ENCODE data around the gene COPB2.
"Not testable (repeated sequence)": the region's sequence is repeated elsewhere in the genome, so short reads cannot be mapped to it uniquely, and the experiment has no call there.

Gene COPB2

DNA sequence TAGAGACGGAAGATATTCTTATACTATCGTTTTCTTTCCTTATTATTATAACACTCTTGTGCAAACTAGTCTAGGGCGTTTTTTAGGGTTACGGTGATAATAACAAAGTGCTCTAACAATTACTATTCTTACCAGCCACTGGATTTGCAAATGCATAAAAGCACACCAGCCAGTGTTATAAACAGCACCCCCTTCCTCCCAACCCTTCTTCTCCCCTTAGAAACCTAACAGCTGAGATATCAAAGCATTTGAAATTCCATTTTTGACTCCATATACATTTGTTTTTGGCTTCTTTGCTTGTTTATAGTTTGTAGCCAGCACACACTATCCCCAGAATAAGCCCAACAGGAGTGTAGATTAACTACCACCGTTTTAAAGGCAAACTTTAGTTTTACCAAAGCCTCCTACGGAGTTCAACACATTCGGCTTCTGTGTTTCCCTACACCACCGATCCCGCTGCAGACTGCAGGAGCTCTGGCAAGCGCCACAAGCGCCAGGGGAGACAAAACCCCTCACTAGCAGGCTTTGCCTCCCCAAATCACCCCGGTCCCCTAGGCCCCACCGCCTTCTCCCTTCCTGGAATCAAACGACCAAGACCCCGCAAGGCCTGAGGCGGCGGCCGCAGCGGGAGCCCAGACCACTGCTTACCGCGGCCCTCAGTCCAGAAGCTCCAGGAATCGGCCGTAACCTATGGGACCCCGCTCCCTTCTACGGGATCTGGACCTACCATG lies 461 bp downstream of the COPB2 start:
- H3K36me3 ChIP-seq (replicated peaks), result peaks cover 4% of the 10 kb centered on the region
- in situ Hi-C loops (cut with HindIII; ENCODE audit: low pct_ligation_motif_present, low sequenced_read_pairs), result no loop called here
- TF ChIP-seq CTCF (IDR thresholded peaks at IDR 0.05; ENCODE audit: low read depth, low read length, missing control alignments), result no peak
- H3K4me3 ChIP-seq (ENCODE audit: low read depth, low read length), result peak overlapping the region; percentile 86
- peak overlapping the region; percentile 96 for H3K27ac ChIP-seq
- no peaks in the 10 kb centered on the region for H3K27me3 ChIP-seq (replicated peaks)
- no peak for DNase-seq

DNA sequence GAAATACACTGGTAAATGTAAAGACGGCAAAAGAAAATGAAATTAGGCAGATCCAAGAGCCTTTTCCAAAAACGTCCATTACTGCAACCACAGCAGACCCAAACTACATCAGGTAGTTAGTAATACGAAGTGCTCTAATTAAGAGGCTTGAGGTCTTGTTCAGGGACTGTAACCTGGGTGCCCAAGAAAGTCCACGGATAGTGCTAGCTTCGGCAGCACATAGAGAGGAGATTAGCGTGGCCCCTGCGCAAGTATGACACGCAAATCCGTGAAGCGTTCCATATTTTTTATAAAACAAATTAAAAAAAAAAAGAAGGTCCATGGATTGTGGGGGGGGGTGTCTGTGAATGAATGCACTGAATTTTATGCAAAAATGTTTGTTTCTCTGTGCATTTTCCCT lies 1.4 kb downstream of the COPB2 start:
- Histone ChIP-seq H3K4me3 (ENCODE audit: low read depth, low read length) (peak overlapping the region; percentile 86), H3K27ac (no peak overlapping the region), H3K36me3 (replicated peaks) (peaks cover 4% of the 10 kb centered on the region), H3K27me3 (replicated peaks) (no peaks in the 10 kb centered on the region)
- DNase-seq, result no peak
- no peak for TF ChIP-seq CTCF (IDR thresholded peaks at IDR 0.05; ENCODE audit: low read depth, low read length, missing control alignments)
- in situ Hi-C loops (cut with HindIII; ENCODE audit: low pct_ligation_motif_present, low sequenced_read_pairs), result no loop called here

DNA sequence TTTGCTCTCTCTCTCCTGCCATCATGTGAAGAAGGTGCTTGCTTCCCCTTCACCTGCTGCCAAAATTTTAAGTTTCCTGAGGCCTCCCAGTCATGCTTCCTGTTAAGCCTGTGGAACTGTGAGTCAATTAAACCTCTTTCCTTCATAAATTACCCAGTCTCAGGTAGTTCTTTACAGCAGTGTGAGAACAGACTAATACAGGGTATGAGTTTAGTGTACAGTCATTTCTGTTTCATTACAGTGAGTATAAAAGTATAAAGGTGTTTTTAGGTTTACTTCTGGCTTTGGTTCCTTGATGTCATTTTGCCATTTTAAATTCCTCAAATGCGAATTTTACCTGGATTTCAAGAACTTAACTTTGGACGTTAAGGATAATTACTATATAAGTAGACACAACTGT lies 7.2 kb downstream of the COPB2 start:
- H3K27ac ChIP-seq; in situ Hi-C loops (cut with HindIII; ENCODE audit: low pct_ligation_motif_present, low sequenced_read_pairs); H3K27me3 ChIP-seq (replicated peaks); H3K4me3 ChIP-seq (ENCODE audit: low read depth, low read length); DNase-seq: not testable (repeated sequence)
- peaks cover 37% of the 10 kb centered on the region for H3K36me3 ChIP-seq (replicated peaks)

GRCh38 chr3:139380575-139380974 lies 8.9 kb downstream of the COPB2 start:
- DNase-seq, result no peak
- Histone ChIP-seq H3K4me3 (ENCODE audit: low read depth, low read length) (no peak overlapping the region), H3K36me3 (replicated peaks) (peaks cover 51% of the 10 kb centered on the region), H3K27ac (no peak overlapping the region), H3K27me3 (replicated peaks) (no peaks in the 10 kb centered on the region)
- in situ Hi-C loops (cut with HindIII; ENCODE audit: low pct_ligation_motif_present, low sequenced_read_pairs), result no loop called here
- TF ChIP-seq CTCF (IDR thresholded peaks at IDR 0.05; ENCODE audit: low read depth, low read length, missing control alignments), result no peak

DNA sequence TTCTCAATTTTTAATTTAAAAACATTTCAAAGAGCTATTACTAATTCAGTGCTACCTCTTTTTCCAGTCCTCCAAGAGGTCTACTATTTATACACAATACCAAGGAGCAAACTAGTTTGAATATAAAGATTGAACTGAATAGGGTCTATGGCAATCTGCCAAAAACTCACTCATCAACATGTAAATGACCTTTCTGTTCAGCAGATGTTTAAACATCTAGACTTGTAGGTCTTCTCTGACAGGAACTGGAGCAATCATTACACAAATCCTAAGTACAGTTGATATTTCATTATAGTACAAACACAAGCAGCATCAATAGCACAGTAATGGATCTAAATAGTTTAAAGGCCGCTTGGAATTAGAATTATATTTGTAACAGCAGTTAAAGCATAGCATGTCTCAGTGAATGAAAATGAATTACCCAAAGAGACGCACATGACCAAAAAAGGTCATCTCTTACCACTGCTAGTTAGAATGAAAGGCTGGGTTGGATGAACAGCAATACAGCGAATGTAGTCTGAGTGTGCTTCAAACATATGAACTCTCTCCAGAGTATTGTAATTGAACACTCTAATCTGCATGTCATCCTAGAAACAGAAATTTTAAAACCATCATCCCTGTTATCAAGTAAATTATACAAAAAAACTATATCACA lies 10.7 kb downstream of the COPB2 start:
- Histone ChIP-seq H3K4me3 (ENCODE audit: low read depth, low read length) (no peak overlapping the region), H3K36me3 (replicated peaks) (peaks cover 69% of the 10 kb centered on the region), H3K27me3 (replicated peaks) (no peaks in the 10 kb centered on the region), H3K27ac (no peak overlapping the region)
- TF ChIP-seq CTCF (IDR thresholded peaks at IDR 0.05; ENCODE audit: low read depth, low read length, missing control alignments), result no peak
- in situ Hi-C loops (cut with HindIII; ENCODE audit: low pct_ligation_motif_present, low sequenced_read_pairs), result no loop called here
- no peak for DNase-seq

DNA sequence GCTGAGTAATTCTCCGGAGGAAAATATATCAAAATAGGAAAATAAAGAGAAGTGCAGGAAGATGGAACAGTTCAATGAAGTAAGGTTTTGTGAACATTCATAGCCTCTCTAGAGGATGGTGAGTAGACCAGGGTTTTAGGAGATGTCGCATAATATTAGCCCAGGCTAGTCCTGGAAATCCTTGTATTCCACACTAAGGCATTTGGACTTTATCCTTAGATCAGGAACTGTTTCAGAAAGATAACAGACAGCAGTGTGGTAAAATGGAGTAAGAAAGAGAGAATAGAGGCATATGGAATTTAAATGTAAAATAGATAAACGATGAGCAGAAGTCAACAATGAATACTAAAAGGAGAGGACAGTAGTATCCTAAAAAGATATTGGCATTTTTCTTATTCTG lies 12.1 kb downstream of the COPB2 start:
- in situ Hi-C loops (cut with HindIII; ENCODE audit: low pct_ligation_motif_present, low sequenced_read_pairs), result no loop called here
- no peak for TF ChIP-seq CTCF (IDR thresholded peaks at IDR 0.05; ENCODE audit: low read depth, low read length, missing control alignments)
- DNase-seq, result no peak
- H3K36me3 ChIP-seq (replicated peaks), result peaks cover 79% of the 10 kb centered on the region
- H3K4me3 ChIP-seq (ENCODE audit: low read depth, low read length), result no peak overlapping the region
- H3K27ac ChIP-seq, result no peak overlapping the region
- H3K27me3 ChIP-seq (replicated peaks), result no peaks in the 10 kb centered on the region

Data from brain microvascular endothelial cell (primary cell).